Stimulated activated CD8-positive, alpha-beta memory T cell treated with anti-CD3 and anti-CD28 coated beads, Interleukin-7, amount 100 ng/mL, for 24 hours (primary cell): ENCODE data around the gene LIPC.

Source experiments
- DNase-seq: peaks from one replicate; pipeline ENCODE4 v3.0.0-alpha.2; 2020; ENCODE audit warnings: low read depth

The LIPC gene

DNA sequence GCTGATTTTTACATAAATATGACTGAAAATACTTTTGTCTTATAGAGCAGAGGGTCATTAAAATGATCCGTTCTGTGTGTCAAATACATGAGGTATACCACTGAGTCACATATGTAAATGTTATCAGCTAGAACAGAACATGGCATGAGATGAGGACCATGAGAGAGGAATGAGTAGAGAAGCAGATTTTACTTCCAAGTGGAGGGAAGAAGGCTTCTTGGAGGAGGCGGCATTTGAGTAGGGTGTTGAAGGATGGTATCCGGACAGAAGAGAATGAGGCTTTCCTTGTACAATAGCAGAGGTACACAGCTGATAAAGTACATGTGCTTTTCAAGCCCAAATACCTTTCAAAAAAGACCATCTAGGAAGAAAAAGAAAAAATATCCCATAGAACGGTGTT, 4.8 kb downstream of the LIPC start:
- no peak for DNase-seq

DNA sequence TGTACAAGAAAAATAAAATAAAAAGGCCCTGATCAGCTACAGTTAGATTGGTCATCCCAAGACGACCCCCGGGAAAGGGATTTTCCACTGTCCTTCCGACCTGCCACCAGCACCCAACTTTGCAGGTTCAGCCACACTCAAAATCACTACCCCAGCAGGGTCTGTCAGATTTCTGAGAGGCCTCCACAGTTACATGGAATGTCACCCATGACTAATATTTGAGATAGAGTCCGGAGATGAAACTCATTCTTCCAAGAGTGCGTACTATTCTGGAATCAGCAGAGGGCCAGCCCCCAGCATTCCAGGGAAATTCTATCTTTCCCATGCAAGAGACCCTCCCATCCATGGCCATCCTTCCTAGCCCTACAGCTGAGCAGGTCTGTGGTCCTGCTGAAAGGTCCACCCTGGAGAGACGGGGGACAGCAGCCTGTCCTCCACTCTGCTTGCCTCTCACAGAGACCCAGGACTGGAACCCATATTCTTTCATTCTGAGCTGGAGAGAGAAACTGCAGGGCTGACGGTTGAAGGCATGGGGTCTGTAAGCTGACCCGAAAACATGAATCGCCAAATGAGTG, 5.8 kb downstream of the LIPC start:
- DNase-seq, result no peak

DNA sequence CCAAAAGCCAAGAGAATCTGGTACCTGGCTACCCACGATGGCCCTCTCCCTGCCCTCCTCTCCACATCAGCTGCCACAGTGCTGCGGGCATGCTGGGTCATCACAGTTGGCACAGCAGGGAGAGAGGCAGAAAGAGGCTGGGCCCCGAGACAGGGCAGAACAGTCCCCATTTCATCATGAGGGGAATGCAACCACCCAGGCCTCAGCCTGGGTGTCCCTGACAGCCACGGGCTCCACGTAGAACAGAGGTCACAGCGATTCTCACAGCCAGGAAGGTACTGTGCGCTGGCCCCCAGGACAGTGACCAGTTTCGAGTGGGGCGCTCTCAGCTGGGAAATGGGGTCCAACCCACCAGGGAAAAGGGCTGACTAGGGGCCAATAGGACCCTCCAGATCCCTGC, 6.3 kb downstream of the LIPC start:
- no peak for DNase-seq

DNA sequence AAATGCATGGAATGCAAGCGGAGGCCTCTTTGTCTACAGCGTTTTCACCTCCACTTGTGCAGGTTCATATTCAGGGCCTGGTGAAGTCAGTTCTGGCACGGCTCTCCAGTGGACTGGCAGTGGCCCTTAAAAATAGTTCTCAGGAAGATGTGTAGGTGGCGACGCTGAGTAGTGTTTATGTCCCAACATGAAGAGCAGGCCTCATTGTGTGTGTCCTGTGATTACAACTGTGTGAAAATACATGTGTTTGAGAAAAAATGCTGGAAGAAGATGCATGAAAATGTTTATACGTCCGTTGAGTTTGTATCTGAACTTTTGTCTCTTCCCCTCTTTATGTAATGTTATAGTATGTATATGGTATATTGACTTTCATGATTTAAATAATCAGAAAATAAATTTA, 7.2 kb downstream of the LIPC start:
- no peak for DNase-seq

DNA sequence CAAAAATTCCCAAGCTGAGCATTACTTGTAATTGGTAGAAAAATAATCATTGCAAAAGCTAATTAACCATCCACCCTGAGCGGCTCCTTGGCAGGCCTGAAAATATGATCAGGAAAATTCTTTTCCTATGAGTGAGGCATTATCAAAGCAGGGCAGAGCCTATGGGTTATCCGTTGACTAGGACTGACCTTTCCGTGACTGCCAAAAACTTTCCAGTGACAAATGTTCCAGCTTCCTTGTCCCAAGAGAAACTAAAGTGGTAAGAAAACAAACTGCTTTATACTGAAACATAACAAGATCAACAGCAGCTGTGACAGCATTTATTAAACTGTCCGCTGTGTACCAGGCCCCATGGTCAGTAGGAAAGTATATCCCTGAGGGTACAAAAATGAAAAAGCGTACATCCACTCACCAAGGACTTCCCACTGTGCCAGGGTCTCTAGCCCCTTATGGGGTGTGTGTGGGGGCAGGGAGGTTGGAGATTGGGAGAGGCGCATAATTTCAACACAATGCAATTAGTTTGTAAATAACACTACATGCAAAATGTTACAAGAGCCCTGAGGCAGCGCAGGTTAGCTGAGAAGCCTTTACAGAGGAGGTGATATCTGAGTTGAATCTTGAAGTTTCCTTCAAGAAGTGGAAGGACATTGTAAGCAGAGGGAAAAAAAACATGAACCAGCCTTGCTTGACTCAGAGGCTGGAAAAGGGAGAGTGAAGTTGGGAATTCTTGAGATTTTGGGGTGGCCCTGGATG, 8.5 kb downstream of the LIPC start:
- DNase-seq, result no peak

DNA sequence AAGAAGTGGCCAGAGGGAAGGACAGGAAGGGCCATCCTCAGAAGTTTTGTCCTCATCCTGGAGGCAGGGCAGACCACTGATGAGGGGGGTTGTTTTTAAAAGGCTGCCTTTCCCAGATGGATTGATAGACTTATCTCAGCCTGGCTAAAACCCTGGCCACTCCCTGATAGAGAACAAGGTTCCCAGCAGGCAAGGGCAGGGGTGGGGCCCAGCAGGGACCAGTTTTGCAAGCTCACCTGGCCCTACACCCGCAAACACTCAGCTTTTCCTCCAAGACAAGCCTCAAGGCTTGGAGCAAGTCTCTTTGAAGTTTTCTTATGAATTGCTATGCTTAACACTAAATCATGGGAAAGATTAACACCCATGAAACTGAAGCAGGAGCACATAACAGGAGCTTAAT, 9.1 kb downstream of the LIPC start:
- DNase-seq, result no peak

DNA sequence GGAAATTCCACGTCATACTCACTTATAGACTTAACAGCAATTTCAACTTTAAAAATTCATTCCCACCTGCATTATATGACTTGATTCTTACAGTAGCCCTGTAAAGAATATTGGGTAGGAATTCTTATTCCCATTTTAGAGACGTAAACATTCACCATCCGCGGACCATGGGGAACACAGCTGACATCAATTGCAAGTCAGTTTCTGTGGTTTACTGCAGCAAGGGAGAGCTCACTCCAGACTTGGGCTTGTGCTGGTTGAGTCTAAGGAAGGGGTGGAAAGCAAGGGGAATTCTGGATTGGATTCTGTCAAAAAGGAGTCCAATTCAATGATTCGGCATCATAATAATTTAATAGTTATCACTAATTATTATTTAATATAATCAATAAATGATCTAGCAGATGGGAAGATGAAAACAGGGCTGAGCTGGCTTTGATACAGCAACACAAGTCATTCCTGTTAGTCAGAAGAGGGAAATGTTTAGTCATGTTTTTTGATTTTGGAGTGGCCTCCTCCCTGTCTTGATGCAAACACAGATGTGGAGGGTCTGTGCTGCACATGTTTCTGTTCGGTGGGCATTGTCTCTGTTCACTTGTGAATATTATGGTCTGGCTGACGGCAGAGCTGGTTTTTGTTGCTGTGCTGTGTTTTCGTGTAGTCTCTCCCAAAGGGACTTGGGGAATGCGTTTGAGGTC, 9.7 kb downstream of the LIPC start:
- DNase-seq, result no peak

DNA sequence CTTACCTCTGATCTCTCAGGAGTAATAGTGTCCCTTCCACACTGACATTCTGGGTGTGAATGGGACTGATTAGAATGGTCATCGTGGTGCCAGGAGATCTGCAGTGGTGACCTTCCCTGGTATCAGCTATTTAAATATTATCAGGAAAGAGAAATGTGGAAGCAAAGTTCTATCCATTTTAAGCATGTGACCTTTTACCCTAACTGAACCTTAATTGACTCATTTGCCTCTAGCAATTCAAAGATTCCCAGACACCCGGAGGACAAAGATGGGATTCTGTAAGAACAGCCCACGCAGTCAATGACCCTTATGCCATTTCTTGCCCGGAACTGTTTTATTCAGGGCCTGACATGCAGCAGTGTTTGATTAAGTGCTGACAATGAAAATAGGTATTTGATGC, 10.3 kb downstream of the LIPC start:
- no peak for DNase-seq

DNA sequence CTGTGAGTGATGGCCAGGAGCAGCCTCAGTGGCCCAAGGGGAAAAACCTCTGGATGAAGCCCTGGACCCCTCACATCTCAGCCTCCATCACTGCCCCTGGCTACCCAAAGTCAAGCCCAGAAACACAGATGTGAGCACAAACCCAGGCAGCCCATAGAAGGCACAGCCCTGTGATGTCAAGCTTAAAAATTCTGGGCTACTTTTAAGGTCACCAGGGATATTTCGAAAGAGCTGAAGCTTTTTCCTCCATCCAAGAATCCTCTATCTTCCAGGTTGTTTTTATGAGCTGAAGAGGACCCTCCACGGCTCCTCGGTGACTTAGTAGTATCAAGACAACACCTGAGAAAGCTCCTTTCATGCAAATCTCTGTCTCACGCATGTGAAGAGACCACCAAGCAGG, 11.5 kb downstream of the LIPC start:
- no peak for DNase-seq

DNA sequence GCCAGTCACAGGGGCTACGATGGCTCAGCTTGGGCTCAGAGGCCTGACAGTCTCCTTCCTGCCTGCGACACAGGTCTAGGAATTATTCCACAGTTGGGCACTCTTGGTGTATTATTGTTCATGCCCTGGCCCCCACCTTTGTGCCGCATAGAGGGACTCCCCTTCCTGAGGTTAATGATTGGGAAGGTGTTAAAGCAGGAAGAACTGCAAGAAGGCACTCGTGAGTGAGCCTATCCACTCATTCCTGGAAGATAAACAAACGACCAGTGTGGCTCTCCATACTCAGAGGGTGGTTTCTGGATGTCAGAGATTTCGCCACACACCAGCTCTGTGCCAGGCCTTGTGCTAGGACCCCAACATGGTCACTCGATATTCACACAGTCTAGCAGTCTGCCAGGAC, 12.3 kb downstream of the LIPC start:
- DNase-seq, result no peak

DNA sequence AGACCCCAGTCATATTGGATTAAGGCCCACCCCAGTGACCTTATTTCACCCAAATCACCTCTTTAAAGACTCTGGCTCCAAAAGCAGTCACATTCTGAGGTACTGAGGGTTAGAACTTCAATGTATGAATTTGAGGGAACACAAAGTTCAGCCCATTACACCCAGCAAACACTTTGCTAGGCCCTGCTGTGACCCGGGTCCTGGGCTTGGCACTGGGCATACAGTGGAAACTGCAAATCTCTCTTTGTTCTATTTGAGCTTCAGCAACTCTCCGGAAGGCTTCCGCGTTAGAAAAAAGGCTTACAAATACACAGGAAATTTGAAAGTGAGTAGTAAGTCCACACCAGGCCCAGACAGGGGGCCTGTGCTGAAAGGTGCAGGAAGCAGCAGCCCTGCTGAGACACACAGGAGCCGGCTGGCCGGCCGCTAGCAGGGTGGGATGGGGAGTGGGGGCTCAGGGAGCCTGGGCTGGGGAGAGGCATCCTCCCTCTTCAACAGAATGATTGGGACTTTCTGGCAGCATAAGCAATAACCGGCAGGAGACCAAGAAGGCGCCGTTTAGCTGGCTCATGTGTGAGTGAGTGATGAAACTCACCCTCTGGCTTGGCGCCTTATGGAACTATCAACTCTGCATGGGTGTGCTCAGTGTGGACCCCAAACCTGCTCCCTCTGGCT, 13.0 kb downstream of the LIPC start:
- no peak for DNase-seq

DNA sequence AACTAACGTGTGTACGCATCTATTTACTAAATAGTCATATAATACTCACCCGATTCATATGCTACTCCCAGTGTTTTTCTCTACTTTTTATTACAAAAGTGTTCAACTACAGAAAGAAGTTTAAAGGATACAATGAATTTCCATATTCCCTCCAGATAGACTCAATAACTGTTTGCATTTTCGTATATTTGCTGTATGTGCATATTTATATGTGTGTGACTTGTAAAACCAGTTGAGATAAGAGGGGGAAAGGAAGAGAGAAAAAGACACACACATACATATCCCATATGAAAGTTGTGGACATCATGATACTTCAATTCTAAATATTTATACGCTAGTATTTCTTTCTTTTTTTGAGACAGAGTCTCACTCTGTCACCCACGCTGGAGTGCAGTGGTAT, 14.1 kb downstream of the LIPC start:
- DNase-seq, result no peak

DNA sequence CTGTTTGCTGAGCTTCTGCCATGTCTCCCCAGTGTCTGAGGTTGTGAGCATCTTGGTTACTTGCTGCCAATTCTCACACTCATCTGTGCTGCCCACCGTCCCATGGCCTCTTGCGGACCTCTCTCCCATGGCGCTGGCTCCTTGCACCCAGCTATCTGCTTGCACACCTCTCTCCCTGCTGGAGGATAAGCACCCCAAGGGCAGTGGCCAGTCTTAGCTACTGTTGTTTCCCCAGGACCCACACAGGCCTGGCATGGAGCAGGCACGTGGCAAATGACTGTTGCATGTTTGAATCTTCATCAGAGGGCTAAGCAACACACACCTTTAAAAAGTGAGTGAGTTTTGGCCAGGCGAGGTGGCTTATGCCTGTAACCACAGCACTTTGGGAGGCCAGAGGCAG, 14.7 kb downstream of the LIPC start:
- no peak for DNase-seq

DNA sequence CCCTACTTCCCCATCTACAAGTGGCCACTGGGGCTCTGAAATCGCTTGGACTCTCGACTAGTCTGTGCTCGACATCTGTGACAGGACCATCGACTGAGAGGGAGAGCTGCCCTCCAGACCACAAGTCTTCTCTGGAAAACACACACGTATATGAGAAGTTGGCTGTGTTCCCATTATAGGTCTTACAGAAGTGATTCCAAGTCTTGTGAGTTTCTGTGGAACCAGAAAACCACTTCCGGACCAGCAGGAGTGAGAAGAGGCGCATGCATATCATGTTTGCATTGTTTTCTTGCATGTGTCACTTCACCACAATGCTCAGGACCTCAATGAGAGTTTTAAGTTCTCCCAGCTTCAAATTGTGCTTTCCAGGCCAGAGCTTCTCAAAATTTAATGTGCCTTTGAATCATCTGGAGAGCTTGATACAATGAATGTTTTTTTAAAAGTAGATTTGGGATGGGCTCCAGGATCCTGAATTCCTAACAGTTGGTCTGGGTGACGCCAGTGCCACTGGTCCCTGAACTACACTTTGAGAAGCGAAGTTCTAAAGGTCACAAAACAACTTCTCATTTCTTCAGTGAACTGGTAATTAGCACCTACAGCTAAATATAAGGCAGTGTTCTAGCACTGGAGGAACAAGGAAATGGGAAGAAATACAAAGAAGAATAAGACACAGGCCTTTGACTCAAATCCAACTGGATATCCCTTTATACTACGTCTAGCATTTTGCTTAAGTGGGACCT, 15.7 kb downstream of the LIPC start:
- no peak for DNase-seq

DNA sequence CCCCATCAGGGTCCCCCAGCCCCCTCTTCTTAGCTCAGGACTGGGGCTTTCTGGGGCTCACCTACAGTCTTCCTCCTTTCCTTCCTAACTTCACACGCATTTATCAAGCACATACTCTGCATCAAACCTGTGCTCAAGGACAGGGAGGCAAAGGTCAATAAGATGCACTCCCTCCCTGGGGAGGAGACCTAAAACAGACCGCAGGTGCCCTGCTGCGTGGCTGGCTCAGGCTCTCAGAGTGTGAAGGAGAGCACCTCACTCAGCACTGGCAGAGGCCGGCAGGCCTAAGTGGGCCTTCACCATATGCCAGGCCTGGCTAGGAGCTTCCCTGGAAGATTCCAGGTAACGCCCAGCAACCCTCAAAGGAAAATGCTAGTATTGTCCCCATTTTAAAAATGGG, 16.5 kb downstream of the LIPC start:
- no peak for DNase-seq

DNA sequence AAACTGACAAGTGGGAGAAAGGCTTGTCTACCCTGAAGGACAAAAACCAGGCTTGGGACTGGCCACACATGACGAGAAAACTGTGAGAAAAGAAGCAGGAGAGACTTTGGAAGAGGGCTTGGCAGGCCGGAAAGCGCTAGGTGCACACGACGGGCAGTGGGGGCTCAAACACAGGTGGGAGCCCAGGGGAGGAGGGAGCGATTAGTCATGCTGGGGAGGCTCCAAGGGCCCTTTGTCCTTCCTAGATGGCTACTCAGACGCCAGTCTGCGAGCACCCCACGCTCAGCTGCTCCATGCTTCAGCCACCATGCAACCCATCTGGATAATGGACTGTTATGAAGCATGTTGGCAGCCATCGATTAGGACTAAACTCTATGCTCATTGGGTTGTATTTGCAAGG, 17.1 kb downstream of the LIPC start:
- DNase-seq, result no peak

DNA sequence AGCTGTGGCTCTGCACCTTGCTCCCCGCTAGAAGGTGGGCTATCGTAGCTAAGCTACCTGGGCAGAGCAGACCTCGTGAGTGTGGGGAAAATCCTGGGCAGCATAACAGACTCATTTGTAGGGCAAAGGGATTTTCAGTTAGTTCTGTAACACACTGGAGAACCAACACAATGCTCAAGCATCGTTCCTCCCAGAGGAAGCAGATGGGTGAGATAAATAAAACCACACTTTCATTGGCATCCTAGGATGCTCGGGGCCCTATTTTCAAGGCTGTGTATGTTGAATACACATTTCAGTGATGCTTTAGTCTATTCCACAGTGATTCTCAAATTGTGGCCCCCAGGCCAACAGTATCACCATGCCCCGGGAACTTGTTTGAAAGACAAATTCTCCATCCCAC, 20.0 kb downstream of the LIPC start:
- no peak for DNase-seq

DNA sequence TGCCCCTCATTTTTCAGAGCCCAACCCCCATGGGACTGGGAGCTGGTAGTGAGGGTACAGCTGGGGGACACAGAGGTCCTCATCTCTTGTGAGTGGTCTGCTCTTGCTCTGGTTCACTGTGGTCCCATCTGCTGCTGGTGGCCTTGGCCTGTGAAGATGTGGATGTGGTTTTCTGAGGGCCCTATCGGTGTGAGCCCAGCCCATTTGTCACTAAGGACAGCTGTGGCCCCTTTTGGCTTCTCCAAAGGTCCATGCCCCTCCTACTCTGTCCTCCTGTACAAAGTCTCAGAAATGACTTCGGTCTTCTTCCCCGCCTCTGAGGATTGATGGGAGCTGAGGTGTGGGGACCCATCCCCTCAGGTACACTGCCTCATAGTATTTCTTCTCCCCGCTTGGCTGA, 21.0 kb downstream of the LIPC start:
- DNase-seq, result no peak

DNA sequence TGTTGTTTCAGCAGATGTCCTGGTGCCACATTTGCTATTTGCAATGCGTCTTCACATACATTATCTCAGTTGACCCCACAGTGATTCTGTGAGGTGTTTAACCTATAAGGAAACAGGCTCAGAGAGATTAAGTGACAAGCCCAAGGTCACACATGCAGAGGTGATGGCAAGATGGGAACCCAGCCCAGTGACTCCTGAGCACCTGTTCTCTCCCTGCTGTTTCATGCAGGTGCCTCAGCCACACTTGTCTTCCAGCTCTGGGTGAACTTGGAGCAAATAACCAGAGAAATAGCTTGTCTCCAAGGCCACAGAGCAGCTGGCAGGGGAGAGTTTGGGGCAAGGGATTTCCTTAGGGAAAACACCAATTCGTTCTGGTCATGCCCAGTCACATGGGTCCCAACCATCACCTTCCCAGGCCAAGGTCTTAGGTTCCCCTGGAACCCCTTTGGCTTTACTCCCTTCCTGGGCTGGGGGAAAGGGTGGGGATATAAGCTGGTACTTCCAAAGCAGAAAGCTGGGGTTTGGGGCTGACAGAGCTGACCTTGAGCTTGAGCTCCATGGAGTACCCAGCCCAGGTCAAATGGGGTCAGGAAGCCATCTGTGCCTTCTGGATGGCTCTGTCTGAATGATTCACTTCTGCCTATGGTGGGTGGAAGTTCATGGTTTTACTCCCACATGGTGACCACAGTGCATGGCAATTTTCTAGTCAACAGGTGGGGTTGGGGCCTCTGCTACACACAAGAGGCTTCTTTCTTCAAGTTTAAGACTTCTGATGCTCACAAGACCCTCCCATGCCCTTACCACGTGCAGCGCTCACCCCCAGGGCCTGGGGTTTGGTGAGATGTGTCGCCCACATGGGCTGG, 22.4 kb downstream of the LIPC start:
- no peak for DNase-seq

DNA sequence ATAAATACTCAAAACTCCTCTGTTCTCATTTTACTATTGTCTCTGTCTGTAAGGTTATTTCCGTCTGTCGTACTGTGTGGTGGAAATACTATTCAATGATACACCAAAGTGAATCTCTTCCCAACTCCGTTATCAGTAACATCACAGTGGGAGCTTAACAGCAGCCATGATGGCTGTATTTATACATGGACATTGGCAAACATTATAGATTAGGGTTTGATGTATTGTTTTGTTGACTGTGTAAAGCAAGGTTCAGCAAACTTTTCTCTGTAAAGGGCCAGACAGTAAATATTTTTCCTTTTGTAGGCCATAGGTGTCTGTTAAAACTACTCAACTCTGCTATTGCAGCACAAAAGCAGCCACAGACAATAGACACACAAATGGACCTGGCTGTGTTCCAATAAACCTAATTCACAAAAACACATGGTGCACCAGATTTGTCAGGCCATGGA, 23.2 kb downstream of the LIPC start:
- DNase-seq, result no peak

DNA sequence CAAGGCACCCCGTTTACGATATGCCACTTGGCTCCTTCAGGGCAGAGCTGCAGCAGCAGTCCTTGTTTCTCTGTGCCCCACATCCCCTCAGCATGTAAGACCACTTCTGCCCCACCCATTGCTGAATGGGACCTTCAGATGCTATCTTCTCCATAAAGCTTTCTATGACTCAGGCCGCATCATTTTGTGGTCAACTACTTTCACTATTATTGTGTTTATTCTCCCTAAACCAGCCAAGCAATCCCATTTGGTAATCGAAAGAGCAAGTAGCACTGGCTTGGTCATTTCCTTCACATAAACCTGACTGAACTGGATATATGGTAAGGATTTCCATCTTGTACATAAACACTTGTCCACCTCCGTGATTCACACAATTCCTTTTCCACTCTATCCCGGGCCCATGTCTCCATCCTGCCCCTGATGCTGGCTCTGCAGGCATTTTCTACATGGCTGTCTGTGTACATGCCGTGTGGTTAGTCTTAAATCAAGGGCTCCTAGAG, 25.7 kb downstream of the LIPC start:
- no peak for DNase-seq
